Measurements from ENCODE around the gene FAM117B.
"Not testable (repeated sequence)": the region's sequence is repeated elsewhere in the genome, so short reads cannot be mapped to it uniquely, and the experiment has no call there.

Gene FAM117B

GRCh38 chr2:202756598-202756997 is 121.8 kb downstream of the FAM117B start:
- in situ Hi-C loops (cut with HindIII; ENCODE audit: low sequenced_read_pairs): no loop called here

- in situ Hi-C loops (cut with HindIII; ENCODE audit: low sequenced_read_pairs): no loop called here
Measured at GRCh38 chr2:202757339-202757738, 122.6 kb downstream of the FAM117B start.

GRCh38 chr2:202758128-202758527 is 123.4 kb downstream of the FAM117B start:
- in situ Hi-C loops (cut with HindIII; ENCODE audit: low sequenced_read_pairs): no loop called here

- in situ Hi-C loops (cut with HindIII; ENCODE audit: low sequenced_read_pairs): no loop called here
Measured at GRCh38 chr2:202758604-202759003, 123.8 kb downstream of the FAM117B start.

- in situ Hi-C loops (cut with HindIII; ENCODE audit: low sequenced_read_pairs): no loop called here
Measured at GRCh38 chr2:202760848-202761247, 126.1 kb downstream of the FAM117B start.

GRCh38 chr2:202762556-202762955 is 127.8 kb downstream of the FAM117B start:
- in situ Hi-C loops (cut with HindIII; ENCODE audit: low sequenced_read_pairs): no loop called here

- in situ Hi-C loops (cut with HindIII; ENCODE audit: low sequenced_read_pairs): no loop called here
Measured at GRCh38 chr2:202763916-202764315, 129.1 kb downstream of the FAM117B start.

GRCh38 chr2:202764991-202765390 is 130.2 kb downstream of the FAM117B start:
- in situ Hi-C loops (cut with HindIII; ENCODE audit: low sequenced_read_pairs): no loop called here

GRCh38 chr2:202765436-202765835 is 130.7 kb downstream of the FAM117B start:
- in situ Hi-C loops (cut with HindIII; ENCODE audit: low sequenced_read_pairs): no loop called here

- in situ Hi-C loops (cut with HindIII; ENCODE audit: low sequenced_read_pairs): no loop called here
Measured at GRCh38 chr2:202768273-202768672, 133.5 kb downstream of the FAM117B start.

GRCh38 chr2:202769201-202769600 is 134.4 kb downstream of the FAM117B start:
- in situ Hi-C loops (cut with HindIII; ENCODE audit: low sequenced_read_pairs): no loop called here

GRCh38 chr2:202771336-202771735 is 136.6 kb downstream of the FAM117B start:
- in situ Hi-C loops (cut with HindIII; ENCODE audit: low sequenced_read_pairs): no loop called here

GRCh38 chr2:202771741-202772460 is 137.1 kb downstream of the FAM117B start:
- in situ Hi-C loops (cut with HindIII; ENCODE audit: low sequenced_read_pairs): no loop called here

GRCh38 chr2:202773301-202773973 is 138.7 kb downstream of the FAM117B start:
- in situ Hi-C loops (cut with HindIII; ENCODE audit: low sequenced_read_pairs): no loop called here

GRCh38 chr2:202774104-202774503 is 139.3 kb downstream of the FAM117B start:
- in situ Hi-C loops (cut with HindIII; ENCODE audit: low sequenced_read_pairs): no loop called here

GRCh38 chr2:202778217-202778616 is 143.4 kb downstream of the FAM117B start:
- in situ Hi-C loops (cut with HindIII; ENCODE audit: low sequenced_read_pairs): no loop called here

GRCh38 chr2:202780514-202781021 is 145.8 kb downstream of the FAM117B start:
- in situ Hi-C loops (cut with HindIII; ENCODE audit: low sequenced_read_pairs): no loop called here

GRCh38 chr2:202782940-202783558 is 148.3 kb downstream of the FAM117B start:
- in situ Hi-C loops (cut with HindIII; ENCODE audit: low sequenced_read_pairs): no loop called here

- in situ Hi-C loops (cut with HindIII; ENCODE audit: low sequenced_read_pairs): no loop called here
Measured at GRCh38 chr2:202786842-202787241, 152.1 kb downstream of the FAM117B start.

- in situ Hi-C loops (cut with HindIII; ENCODE audit: low sequenced_read_pairs): no loop called here
Measured at GRCh38 chr2:202790676-202791075, 155.9 kb downstream of the FAM117B start.

- in situ Hi-C loops (cut with HindIII; ENCODE audit: low sequenced_read_pairs): no loop called here
Measured at GRCh38 chr2:202797944-202798343, 163.2 kb downstream of the FAM117B start.

- in situ Hi-C loops (cut with HindIII; ENCODE audit: low sequenced_read_pairs): not testable (repeated sequence)
Measured at GRCh38 chr2:202805911-202806310, 171.1 kb downstream of the FAM117B start.
